GM13977 (cell line): Measurements from ENCODE around the gene MAP1LC3B.
"Not testable (repeated sequence)": the region's sequence is repeated elsewhere in the genome, so short reads cannot be mapped to it uniquely, and the experiment has no call there.

Source experiments
- DNase-seq: peaks from one replicate; pipeline ENCODE4 v3.0.0; 2012; ENCODE audit warnings: low spot score
- in situ Hi-C: fragments of 300-500 bp; cut with MboI; formaldehyde crosslinking; loops from one replicate; pipeline ENCODE4 v1.12.0; 2022; ENCODE audit warnings: low sequenced_read_pairs, low pct_unique_long_range_greater_than_20kb, mixed read lengths, inconsistent platforms; ENCODE audit not compliant: unreplicated experiment
- TF ChIP-seq, protein P1 (sequence below): IDR thresholded peaks from 2 replicates; pipeline ENCODE4 v1.5.1; 2012; ENCODE audit warnings: mild to moderate bottlenecking, control low read depth; ENCODE audit not compliant: insufficient read depth; ENCODE audit errors: extremely low read depth, missing control alignments

The MAP1LC3B gene

DNA sequence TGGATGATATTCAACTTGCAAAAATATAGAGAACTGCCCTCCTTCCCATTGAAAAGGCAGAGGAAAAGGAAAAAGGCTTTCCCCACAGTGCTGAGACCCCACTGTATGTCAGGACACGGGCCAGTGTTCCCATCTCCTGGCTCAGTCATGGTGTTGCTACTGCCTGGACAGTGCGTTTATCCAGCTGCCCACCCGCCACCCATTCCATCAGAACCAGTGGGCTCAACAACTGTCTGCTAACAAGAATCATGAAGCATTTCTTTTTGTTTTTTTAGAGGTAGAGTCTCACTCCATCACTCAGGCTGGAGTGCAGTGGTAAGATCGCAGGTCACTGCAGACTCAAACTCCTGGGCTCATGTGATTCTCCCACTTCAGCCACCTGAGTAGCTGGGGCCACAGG is 19.8 kb upstream of the MAP1LC3B start:
- in situ Hi-C loops = no loop called here
- TF ChIP-seq, protein P1, sequence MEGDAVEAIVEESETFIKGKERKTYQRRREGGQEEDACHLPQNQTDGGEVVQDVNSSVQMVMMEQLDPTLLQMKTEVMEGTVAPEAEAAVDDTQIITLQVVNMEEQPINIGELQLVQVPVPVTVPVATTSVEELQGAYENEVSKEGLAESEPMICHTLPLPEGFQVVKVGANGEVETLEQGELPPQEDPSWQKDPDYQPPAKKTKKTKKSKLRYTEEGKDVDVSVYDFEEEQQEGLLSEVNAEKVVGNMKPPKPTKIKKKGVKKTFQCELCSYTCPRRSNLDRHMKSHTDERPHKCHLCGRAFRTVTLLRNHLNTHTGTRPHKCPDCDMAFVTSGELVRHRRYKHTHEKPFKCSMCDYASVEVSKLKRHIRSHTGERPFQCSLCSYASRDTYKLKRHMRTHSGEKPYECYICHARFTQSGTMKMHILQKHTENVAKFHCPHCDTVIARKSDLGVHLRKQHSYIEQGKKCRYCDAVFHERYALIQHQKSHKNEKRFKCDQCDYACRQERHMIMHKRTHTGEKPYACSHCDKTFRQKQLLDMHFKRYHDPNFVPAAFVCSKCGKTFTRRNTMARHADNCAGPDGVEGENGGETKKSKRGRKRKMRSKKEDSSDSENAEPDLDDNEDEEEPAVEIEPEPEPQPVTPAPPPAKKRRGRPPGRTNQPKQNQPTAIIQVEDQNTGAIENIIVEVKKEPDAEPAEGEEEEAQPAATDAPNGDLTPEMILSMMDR = no peak
- DNase-seq = no peak

DNA sequence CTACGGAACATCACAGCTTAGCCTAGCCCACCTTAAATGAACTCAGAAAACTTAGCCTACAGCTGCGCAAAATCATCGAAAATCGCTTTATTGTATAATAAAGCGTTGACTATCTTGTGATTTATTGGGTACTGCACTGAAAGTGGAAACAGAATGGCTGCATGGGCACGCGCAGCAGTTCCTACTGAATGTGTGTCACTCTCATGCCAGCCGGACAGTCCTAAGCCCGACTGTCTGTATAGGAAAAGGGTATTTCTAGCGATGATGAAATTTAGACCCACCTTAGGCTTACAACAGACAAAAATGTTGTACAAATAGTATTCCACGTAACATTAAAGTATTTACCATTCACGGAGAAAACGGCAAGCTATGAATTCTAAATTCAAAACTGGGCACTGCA is 17.8 kb upstream of the MAP1LC3B start:
- in situ Hi-C loops = no loop called here
- DNase-seq = no peak
- TF ChIP-seq, protein P1 = no peak

DNA sequence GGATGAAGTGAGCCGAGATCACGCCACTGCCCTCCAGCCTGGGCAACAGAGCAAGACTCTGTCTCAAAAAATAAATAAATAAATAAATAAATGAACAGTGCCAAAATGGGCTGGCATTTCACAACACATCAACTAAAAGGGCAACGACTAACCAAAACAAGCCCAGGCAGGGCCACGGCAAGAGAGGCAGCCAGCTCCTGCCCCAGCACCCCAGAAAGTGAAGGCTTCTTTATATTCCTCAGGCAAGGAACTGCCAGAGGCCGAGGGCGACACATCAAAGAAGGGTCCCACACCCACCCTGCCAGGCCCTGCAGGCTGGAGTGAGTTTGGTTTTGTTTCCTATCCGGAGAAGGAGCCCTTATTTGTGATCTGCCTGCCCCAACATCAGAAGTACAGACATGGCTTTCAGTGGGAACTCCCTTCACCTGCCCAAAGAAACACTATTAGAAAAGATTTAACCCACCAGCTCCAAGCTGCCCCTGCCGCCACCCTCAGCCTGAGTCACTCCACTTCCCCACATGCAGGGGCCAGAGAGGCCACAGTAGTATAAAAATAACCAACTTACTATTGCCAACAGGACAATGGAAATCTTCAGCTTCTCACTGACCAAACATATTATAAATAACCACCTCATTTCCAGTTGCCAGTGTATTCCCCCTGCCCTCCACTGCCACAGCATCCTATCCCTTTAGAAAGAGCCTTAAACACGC is 16.6 kb upstream of the MAP1LC3B start:
- TF ChIP-seq, protein P1 = no peak
- DNase-seq = no peak
- in situ Hi-C loops = no loop called here

DNA sequence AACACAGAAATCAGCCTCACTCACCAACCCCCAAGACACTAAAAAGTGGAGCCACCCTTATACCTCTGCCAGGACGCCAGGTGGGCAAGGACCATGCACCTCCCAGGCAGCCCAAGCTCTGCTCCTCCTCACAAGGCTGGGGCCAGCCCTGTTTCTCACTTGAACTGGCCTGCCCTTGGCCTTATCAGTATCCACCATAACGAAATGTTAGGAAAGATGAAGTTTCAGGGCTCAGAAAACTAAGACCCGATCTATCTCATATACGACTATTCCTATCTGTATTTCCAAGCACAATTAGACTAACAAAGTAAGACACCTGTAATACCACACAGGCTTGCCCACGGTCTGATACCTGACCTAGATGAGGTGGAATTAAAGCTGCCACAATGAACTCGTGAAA is 15.5 kb upstream of the MAP1LC3B start:
- in situ Hi-C loops = no loop called here
- TF ChIP-seq, protein P1 = no peak
- no peak for DNase-seq

DNA sequence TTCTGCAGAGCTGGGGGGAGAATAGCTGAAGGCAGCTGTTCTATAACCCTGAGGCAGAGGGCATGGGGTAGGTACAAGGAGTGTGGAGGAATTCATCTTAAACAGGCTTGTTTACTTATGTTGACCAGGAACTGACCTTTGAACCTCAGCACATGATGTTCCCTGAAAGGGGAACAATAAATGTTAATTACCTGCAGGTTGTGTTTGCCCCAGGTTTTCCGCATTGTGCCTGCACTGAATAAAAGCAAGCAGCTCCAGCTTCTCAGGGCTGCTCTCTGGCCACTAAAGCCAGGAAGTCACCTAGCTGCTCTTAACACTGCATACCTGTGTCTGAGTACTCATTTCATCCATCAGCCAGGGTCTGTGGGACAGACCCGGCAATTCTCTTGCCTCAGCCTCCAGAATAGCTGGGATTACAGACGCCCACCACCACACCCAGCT is 12.8 kb upstream of the MAP1LC3B start:
- DNase-seq, in situ Hi-C loops: not testable (repeated sequence)

DNA sequence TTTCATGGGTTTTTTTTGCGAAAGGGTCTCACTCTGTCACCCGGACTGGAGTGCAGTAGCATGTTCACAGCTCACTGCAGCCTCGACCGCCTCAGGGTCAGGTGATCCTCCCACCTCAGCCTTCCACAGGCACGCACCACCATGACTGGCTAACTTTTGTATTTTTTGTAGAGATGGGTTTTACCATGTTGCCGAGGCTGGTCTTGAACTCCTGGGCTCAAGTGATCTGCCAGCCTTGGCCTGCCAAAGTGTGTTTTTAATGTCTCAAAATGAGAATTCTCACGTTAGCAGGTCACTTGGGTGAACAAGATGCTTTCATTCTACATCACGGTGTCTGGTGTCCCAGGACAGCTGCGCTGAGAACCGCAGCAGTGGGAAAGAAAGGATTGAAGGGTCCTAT is 11.7 kb upstream of the MAP1LC3B start:
- in situ Hi-C loops = no loop called here
- TF ChIP-seq, protein P1 = no peak
- DNase-seq = no peak

DNA sequence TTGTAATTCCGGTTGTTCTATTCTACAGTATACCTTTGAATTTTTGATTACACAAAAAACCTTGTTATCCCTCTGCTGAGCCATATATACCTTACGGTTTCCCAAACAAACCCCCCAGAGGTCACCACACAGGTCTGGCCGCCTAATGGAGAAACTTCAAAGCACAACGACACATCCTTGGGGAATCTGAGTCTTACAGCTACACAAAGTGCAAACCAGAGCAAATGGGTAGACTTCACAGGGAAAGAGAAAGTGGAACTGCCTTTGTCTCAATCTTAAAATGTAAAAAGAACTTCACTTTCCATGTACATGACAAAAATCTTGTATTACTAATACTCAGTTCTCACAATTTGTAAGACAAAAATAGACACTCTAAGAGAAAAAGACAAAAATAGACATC is 11.3 kb upstream of the MAP1LC3B start:
- in situ Hi-C loops = no loop called here
- TF ChIP-seq, protein P1 = no peak

More for the DNA sequence above, 11.3 kb upstream of the MAP1LC3B start:
- peak; percentile 56 for DNase-seq
